ENCODE measurements around the gene STRN4. TPM values are rescaled to one million over a fixed set of nuclear protein-coding genes. Genes with fewer than 3 reads are reported as not detected.

The STRN4 gene
- total and polyA plus RNA-seq, 2 donors (not counting 1 experiment from before 2014, with no cell fraction given): 111 to 112 TPM

- Histone ChIP-seq H4K20me1 (ENCODE audit: control insufficient read depth, insufficient read depth, low read length, poor library complexity, severe bottlenecking) (peaks cover 69% of the 10 kb centered on the region), H3K9me3 (ENCODE audit: control extremely low read depth in 1 of 3, control insufficient read depth in 2 of 3, insufficient read depth in 1 of 3, low read length in 2 of 3) (no peaks in the 10 kb centered on the region), H2AFZ (ENCODE audit: insufficient read depth, low read depth, low read length, poor library complexity, severe bottlenecking) (no peak overlapping the region), H3K79me2 (ENCODE audit: control insufficient read depth, insufficient read depth, low read length) (peaks cover 75% of the 10 kb centered on the region), H3K4me2 (replicated peaks; ENCODE audit: low read depth, low read length, poor library complexity, severe bottlenecking) (no peak overlapping the region), H3K27ac (ENCODE audit: low read length in 2 of 2) (no peak overlapping the region), H3K4me1 (ENCODE audit: control insufficient read depth in 2 of 2, insufficient read depth in 2 of 2, low read length in 2 of 2) (peaks cover 0 to 6% of the 10 kb centered on the region in 2 donors), H3K4me3 (ENCODE audit: control extremely low read depth in 1 of 5, extremely low read depth in 1 of 5, insufficient read depth in 1 of 5, low read depth in 2 of 5, low read length in 4 of 5) (no peak overlapping the region), H3K27me3 (replicated peaks in 1 of 4; ENCODE audit: control extremely low read depth in 1 of 4, control insufficient read depth in 3 of 4, insufficient read depth in 4 of 4, low read length in 3 of 4) (no peaks in the 10 kb centered on the region), H3K36me3 (replicated peaks in 1 of 2; ENCODE audit: control extremely low read depth in 1 of 2, control insufficient read depth in 1 of 2, extremely low read depth in 1 of 2, insufficient read depth in 2 of 2, low read length in 1 of 2) (peaks cover 4 to 61% of the 10 kb centered on the region in 2 experiments), H3K9ac (ENCODE audit: low read length) (no peak overlapping the region)
- TF ChIP-seq CTCF (IDR thresholded peaks at IDR 0.05) (no peak), EZH2 (IDR thresholded peaks at IDR 0.05; ENCODE audit: borderline replicate concordance, insufficient read depth, low read depth, low read length, poor library complexity, severe bottlenecking) (no peak)
- Mint-ChIP-seq H3K27ac (no peak overlapping the region), H3K4me3 (no peak overlapping the region), H3K9me3 (ENCODE audit: insufficient read depth) (no peaks in the 10 kb centered on the region), H3K27me3 (no peaks in the 10 kb centered on the region), H3K4me1 (peaks cover 19% of the 10 kb centered on the region)
- intact Hi-C loops (cut with micrococcal nuclease): no loop called here
- 91% methylated on average over 16 of the region's 19 CpGs for WGBS (ENCODE audit: insufficient coverage)
- no peak for ATAC-seq (ENCODE audit: low read depth)
- ChIA-PET CTCF (interaction anchor here (1.2 to 1.4 kb wide), 5 partner anchors 9 to 123 kb away, joined by 4 to 7 read pairs (median 4); no protein-coding TSS in a partner anchor), POLR2A (interaction anchor here (0.5 kb wide), 1 partner anchor 10 kb away, joined by 9 read pairs; no protein-coding TSS in a partner anchor)
- DNase-seq: no peak
Measured at GRCh38 chr19:46737761-46738171, 8.5 kb downstream of the STRN4 start.

- Mint-ChIP-seq H3K27ac (no peak overlapping the region), H3K9me3 (ENCODE audit: insufficient read depth) (no peaks in the 10 kb centered on the region), H3K4me3 (no peak overlapping the region), H3K27me3 (no peaks in the 10 kb centered on the region), H3K4me1 (peaks cover 16% of the 10 kb centered on the region)
- Histone ChIP-seq H4K20me1 (ENCODE audit: control insufficient read depth, insufficient read depth, low read length, poor library complexity, severe bottlenecking) (peaks cover 68% of the 10 kb centered on the region), H3K36me3 (replicated peaks in 1 of 2; ENCODE audit: control extremely low read depth in 1 of 2, control insufficient read depth in 1 of 2, extremely low read depth in 1 of 2, insufficient read depth in 2 of 2, low read length in 1 of 2) (peaks cover 4 to 66% of the 10 kb centered on the region in 2 experiments), H3K27ac (ENCODE audit: low read length in 2 of 2) (no peak overlapping the region), H3K27me3 (replicated peaks in 1 of 4; ENCODE audit: control extremely low read depth in 1 of 4, control insufficient read depth in 3 of 4, insufficient read depth in 4 of 4, low read length in 3 of 4) (no peaks in the 10 kb centered on the region), H2AFZ (ENCODE audit: insufficient read depth, low read depth, low read length, poor library complexity, severe bottlenecking) (no peak overlapping the region), H3K4me3 (ENCODE audit: control extremely low read depth in 1 of 5, extremely low read depth in 1 of 5, insufficient read depth in 1 of 5, low read depth in 2 of 5, low read length in 4 of 5) (no peak overlapping the region), H3K9ac (ENCODE audit: low read length) (no peak overlapping the region), H3K79me2 (ENCODE audit: control insufficient read depth, insufficient read depth, low read length) (peaks cover 72% of the 10 kb centered on the region), H3K9me3 (ENCODE audit: control extremely low read depth in 1 of 3, control insufficient read depth in 2 of 3, insufficient read depth in 1 of 3, low read length in 2 of 3) (no peaks in the 10 kb centered on the region), H3K4me2 (replicated peaks; ENCODE audit: low read depth, low read length, poor library complexity, severe bottlenecking) (no peak overlapping the region), H3K4me1 (ENCODE audit: control insufficient read depth in 2 of 2, insufficient read depth in 2 of 2, low read length in 2 of 2) (peaks cover 0 to 6% of the 10 kb centered on the region in 2 donors)
- ATAC-seq (ENCODE audit: low read depth): no peak
- WGBS (ENCODE audit: insufficient coverage): 100% methylated on average over 7 of the region's 7 CpGs
- no peak for DNase-seq
- POLR2A ChIA-PET: interaction anchor here (0.5 to 0.7 kb wide), 2 partner anchors 10 to 22 kb away, joined by 3 to 9 read pairs; no protein-coding TSS in a partner anchor
- intact Hi-C loops (cut with micrococcal nuclease): no loop called here
- CTCF ChIA-PET: interaction anchor here (1.2 to 1.4 kb wide), 5 partner anchors 9 to 123 kb away, joined by 4 to 7 read pairs (median 4); no protein-coding TSS in a partner anchor
- TF ChIP-seq CTCF (IDR thresholded peaks at IDR 0.05) (no peak), EZH2 (IDR thresholded peaks at IDR 0.05; ENCODE audit: borderline replicate concordance, insufficient read depth, low read depth, low read length, poor library complexity, severe bottlenecking) (no peak)
Measured at GRCh38 chr19:46737298-46737654, 9.0 kb downstream of the STRN4 start.
